NCI-H1105 (cell line): ENCODE results near the gene MYADML2.

Experiments
- DNase-seq: peaks from one replicate; lab custom pipeline; 2025; lab: John Stamatoyannopoulos, UW

Gene MYADML2

GRCh38 chr17:81911277-81911961 is 35.6 kb downstream of the MYADML2 start, which contains the start of gene PCYT2:
Gene PCYT2 (minus strand): TSS chr17:81911399. CDS start chr17:81911355, 44 bp downstream.
- peak; percentile 91 for DNase-seq

GRCh38 chr17:81910840-81911276 is 36.2 kb downstream of the MYADML2 start:
- no peak for DNase-seq

GRCh38 chr17:81909966-81910839 is 36.8 kb downstream of the MYADML2 start:
- DNase-seq, result no peak

GRCh38 chr17:81909231-81909630 is 37.8 kb downstream of the MYADML2 start:
- no peak for DNase-seq

GRCh38 chr17:81908793-81909192 is 38.2 kb downstream of the MYADML2 start:
- DNase-seq, result no peak

- DNase-seq, result no peak
Observed at GRCh38 chr17:81907219-81908145, 39.6 kb downstream of the MYADML2 start.

GRCh38 chr17:81906476-81907218 is 40.4 kb downstream of the MYADML2 start:
- DNase-seq, result no peak

GRCh38 chr17:81905993-81906392 is 41.0 kb downstream of the MYADML2 start:
- DNase-seq, result no peak

GRCh38 chr17:81905424-81905875 is 41.6 kb downstream of the MYADML2 start:
- no peak for DNase-seq

GRCh38 chr17:81904600-81905423 is 42.2 kb downstream of the MYADML2 start:
- no peak for DNase-seq

- no peak for DNase-seq
Observed at GRCh38 chr17:81903896-81904599, 43.0 kb downstream of the MYADML2 start.

- DNase-seq, result no peak
Observed at GRCh38 chr17:81903415-81903831, 43.6 kb downstream of the MYADML2 start.

GRCh38 chr17:81902653-81903414 is 44.2 kb downstream of the MYADML2 start:
- no peak for DNase-seq

GRCh38 chr17:81902023-81902652 is 44.9 kb downstream of the MYADML2 start, which contains the start of gene NPB:
Gene NPB (plus strand): TSS chr17:81902238. CDS start chr17:81902278, 40 bp downstream.
- no peak for DNase-seq

- no peak for DNase-seq
Observed at GRCh38 chr17:81901167-81902022, 45.6 kb downstream of the MYADML2 start.

- DNase-seq, result no peak
Observed at GRCh38 chr17:81900181-81900820, 46.7 kb downstream of the MYADML2 start.
